ENCODE results near the gene DOCK9.

Gene DOCK9

DNA sequence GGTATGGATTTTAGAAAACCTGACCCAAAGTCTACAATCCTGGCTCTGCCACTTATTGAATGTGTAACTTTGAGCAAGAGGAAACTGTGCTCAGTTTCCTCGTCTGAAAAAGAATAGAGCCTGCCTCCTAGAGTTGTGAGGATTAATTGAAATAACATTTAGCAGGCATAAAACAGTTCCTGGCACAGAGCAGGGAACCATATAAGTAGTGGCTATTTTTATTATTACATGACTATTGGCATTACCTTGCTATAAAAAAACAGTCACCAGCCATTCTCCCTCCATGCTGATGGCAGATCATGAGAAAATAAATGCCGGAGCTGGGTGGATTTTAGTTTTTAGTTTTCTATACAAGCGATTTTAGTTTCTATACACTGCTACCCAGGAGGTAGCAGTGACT is 5.8 kb downstream of the DOCK9 start:
- DNase-seq: no peak

DNA sequence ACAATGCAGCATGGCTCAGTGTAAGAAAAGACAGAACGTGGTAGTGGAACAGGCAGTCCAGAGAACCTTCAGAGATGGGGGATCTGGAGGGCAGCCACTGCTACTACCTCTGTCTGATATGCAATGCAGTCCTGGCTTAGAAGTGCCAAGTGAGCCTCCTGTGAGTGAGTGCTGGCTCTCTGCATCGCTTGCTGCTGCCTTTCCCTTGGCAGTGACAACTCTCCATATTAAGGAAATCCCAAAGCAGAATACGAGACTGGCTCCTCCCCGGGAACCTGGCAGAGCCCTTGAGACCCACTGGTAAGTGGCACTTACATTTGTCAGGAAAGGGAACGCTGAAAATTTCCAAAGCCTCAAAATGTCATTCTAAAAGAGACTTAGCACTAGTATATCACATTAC is 7.5 kb downstream of the DOCK9 start:
- DNase-seq: no peak

DNA sequence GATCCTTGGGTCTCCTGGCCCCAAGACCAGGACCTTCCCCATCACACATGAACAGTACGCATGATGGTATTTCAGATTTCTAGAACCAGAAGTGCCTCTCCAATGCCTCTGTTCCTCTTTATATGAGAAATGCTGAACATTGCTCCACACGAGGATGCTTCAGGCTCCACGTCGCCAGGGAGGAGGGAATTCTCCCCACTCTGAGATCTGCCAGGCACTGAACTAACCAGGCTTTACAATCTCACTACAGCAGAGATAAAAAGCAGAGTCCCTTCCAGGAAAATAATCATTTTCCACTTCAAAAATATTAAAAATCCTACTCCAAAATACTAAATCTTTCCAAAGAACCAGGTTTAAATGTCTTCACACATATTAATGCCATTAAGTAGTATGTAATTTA is 10.4 kb downstream of the DOCK9 start:
- no peak for DNase-seq

DNA sequence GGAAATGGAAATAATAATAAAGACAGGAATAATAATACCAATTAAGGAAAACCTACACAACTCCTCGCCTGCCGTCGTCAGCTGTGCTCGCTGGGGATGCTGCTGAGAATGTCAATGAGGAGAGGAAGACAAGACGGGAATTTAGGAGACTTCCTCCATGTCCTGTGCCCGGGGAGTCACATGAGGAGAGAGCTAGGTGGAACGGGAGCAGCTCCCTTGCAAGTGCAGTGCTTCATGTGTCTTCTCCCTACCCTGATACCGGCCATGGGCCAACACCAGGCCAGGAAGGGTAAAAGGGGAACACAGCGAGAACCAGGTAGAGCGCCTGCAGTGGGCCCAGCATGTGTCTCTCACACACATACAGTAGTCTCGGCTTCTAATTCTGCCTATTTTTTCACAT is 11.8 kb downstream of the DOCK9 start:
- DNase-seq: no peak

DNA sequence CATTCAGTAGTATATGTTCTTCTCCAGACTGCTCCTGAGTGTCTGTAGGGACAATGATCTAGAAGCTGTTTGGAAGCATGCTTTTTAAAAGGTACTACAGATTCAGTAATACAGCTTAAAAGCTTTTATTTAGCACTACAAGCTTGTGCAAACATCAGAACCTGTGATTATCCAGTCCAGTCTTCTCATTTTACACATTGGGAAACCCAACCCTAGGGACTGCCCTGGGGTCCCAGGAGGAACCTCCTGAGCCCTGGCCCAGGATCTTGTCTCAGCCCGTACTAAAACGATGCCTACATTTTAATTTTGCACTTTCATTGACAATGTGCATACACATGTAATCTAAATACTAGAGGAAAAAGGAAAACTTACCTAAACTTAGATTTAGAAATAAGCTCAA is 12.5 kb downstream of the DOCK9 start:
- no peak for DNase-seq

DNA sequence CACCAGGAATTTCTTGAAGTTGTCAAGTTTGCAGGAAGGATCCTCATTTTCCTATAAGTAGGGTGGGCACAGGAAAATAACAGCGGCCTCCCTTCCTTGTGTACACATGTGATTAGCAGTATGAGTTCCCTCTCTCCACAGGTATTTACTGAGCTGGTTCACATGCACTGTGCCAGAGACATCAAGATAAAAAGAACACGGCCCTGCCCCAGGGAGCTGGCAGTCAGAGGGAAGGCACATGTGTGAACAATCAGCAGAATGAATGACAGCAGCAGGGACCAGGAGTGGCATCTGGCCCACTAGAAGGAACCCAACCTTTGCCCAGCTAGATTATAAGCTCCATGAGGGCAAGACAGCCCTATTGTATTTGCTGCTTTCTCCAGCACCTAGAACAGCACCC is 13.9 kb downstream of the DOCK9 start:
- DNase-seq: no peak

DNA sequence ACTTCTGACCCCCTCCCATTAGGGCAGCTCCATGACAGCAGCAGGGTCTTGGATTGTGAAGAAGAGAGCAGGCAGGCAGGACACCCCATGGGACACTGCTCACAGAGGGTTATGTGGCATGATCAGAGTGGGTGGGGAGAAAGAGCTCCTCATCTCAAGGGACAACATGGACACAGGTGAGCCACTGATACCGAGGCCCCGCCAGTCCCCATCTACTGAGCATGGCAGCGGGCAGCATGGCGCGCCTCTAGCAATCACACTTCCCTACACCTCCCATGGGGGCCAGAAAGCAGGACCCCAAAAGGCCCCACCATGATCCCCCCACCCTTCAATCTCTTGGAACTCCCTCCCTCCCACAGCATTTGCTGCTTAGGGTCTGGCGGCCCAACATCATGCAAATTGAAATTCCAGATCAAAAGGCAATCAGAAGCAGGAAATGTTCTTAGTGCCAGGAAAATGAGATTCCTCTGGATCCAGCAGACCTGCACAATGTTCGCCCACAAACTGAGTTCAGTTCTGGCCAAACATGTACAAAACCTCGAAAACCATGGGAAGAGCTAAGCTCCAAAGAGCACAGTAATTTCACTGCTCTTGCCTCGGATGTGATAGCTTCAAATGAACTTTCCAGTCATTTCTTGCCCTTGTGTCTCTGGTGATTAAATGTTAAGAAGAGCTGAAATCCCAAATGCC is 14.8 kb downstream of the DOCK9 start:
- DNase-seq: no peak

DNA sequence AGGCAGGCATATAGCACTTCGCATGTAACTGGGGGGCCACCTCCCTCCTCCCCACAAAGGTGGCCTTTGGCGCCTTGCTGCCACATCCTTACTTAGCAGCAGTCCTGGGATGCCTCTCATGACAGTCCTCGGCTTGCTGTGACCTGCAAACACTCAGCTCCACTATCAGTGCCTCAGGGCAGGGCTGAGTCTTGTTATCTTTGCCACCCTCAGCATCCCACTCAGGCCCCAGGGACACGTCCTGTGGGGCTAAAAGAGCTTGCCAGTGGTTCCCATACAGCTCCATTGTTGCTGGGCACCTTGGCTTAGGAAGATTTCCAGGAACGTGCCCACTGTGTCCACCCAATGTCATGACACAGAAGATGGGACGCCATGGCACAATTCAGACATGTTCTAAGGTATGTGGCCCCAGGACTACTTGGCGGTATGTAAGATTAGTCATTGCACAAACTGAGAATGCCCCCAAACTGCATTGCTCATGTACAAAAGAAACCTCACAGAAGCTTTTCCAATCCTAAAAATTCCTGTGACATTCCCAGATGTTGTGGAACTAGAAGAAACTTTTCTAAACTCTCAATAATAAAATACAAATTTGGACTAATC is 16.3 kb downstream of the DOCK9 start:
- no peak for DNase-seq

DNA sequence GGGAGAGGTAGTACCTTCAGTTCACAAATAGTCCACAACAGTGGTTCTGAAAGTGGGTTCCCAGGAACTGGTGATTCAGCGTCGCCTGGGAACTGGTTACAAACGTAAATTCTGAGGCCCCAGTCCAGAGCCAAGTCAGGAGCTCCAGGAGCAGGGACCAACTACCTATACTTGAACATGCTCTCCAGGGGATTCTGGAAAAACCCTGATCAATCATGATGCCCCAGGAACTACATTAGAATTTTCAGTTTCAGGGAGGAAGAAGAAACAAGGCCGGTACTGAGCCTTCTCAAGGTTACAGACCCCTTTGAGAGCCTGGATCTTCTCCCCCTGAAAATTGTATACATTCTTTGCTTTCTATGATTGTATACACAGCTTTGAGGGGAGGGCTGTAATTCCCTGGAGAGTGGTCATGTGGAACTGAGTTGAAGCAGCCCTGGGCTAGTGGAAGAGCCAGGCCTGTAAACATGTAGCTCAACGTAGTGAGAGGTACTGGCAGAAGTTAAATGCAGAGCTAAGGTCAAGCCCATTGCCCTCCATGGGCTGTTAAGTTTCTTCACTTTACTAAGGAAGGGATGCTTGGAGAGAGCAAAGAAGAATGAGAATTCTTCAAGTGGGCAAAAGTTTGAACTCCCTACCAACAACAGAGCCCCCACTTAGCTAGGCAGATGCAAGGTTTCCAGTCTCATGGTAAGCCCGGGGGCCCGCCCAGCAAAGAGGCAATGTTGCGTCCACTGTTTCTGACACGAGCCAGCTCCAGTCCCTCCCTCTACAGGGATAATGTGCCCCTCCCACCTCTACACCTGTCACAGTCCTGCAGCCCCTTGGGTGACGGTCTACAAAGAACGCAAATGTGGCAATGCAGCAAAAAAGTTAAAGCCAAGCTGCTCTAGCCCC is 17.0 kb downstream of the DOCK9 start:
- no peak for DNase-seq

DNA sequence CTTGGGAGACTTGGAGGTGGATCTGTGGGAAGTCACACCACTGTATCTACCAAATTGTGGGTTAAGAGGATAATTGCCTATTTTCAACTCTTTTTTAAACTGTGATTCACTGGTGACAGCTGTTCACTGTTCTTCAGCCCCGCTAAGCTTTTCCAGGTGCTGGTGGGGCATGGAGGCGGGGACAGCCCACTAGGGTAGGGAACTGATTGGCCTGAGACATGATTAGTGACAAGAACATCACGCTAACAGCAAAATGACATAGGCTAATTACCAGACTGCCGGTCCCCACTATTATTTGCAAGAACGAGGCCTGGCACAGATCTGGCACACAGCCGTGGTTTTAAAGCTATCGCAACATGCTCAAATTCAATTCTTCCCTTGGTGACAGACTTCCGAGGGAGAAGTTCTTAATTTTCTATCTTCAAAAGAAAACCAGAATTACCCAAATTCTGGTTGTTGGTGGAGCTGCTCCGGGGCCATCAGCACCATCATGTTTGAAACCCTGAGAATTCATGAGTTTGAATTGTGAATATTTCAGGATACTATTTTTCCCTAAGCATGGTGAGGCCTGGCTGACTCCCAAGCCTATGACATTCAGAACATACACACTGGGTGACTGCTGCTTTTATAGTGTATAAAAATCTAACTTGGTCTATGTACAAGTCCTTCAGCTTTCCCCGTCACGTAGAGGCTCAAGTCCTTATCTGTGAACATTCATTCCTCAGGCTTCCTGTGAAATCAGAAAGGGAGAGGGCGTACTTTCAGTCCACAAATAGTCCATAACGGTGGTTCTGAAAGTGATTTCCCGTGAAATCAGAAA is 17.9 kb downstream of the DOCK9 start:
- DNase-seq: no peak

DNA sequence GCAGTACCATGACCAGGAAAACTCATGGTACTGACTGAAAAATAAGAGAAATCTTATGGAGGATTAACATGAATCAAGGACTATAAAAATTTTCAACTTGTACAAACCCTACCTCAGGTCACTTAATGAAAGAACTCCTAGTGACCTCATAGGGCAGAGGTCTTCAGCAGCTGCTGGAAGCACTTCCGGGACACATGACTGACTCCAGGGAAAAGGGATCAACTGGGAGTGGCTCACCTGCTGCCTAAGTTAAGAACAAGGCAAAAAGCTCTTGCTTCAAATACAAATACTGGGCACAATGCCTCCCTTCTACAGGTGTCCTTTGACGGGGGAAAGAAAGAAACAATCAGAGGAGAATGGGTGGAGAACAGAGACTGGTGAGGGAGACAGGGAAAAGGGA is 18.6 kb downstream of the DOCK9 start:
- DNase-seq: no peak

DNA sequence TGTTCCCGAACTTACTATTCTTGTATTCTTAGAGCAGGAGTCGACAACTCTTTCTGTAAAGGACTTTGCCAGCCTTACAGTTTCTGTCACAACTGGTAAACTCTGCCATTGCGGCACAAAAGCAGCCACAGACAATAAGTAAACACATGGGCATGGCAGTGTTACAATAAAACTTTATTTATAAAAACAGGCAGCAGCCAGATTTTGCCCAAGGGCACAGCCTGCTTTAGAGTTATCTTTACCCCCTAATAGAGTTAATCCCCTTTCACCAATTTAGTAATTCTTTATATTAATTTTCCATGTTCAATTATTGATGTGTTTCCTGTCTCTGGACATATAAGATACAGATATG is 19.4 kb downstream of the DOCK9 start:
- DNase-seq: no peak

DNA sequence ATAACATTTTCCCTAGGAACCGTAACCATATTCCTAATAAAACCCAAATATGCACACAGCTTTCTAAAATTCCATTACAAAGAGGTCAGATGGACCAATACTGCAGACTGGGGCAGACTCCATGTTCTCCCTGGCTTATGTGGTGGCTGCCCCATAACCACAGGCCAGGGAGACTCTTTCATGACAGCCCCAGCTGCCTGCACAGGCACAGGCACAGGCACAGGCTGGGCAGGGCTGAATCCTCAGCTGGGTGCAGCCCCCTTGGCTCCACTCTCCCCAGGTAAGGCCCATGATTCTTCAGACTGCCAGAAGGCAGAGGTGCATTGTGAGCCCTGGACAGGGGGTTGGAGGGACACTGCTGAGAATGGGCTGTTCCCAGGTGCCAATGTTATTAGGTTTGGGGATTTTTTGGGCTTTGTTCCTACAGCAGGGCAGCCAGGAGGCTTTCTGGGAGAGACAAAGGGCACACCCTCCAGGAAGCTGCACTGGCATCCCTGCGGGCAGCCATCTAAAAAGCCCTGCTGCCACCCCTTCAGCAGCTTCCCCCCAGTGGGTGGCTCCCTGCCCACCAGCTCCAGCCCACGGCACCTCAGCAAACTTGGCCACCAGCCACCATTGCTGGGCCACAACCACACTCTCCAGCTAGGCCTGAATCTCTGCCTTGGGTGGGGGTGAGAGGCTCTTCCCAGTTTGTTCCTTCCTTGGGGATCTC is 20.0 kb downstream of the DOCK9 start:
- no peak for DNase-seq

DNA sequence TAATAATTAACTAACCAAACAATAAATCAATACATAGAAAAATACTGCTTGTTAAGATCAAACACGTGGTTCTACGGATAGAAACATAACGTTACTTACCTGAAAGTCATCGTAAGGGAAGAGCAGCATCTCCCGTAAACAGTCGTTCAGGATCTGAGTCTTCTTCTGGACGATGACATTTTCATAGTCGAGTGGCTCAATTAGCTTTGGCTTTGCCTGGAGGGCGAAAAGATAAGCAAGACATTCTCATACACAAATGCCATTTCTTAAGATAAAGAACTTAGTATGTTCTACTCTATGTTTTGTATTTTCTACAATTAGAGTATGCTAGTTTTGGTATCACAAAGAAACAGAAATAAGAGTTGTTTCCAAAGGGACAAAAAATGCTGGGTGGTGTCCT is 22.5 kb downstream of the DOCK9 start:
- DNase-seq: no peak

DNA sequence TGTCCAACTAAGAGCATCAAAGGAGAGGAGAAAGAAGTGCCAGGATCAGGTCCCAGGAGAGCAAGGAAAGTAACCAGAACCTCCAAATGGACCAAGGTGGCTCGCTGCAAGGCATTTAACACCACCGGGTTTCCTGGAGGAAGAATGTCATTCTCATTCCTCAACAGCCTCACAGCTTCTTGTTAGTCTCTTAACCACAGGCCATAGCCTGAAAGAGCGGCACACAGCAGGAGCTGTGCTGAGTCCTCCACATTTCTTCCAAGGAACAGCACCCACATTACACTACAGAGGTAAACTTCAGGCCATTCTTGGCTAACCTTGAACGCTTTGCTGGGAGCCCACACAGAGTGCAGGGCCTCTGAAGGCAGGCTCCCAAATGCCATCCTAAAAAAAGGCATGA is 23.6 kb downstream of the DOCK9 start:
- DNase-seq: no peak

DNA sequence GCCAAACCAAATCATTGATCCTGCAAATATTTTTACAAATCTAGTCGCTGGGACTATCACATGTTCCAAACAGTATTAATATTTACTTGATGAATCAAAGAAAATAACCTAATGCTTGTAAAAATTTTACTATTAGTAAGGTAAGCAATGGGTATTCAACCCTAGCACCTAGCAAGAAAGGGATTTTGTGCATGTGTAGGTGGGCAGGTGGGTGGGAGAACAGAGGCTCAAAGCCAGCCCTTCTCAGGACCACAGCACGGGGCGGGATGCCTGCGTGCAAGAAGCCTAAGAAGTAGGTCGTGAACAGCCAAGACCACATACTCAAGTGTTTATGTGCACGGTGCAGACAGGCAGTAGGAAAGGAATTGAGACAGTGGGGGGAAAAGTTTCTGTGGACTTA is 26.6 kb downstream of the DOCK9 start:
- no peak for DNase-seq

DNA sequence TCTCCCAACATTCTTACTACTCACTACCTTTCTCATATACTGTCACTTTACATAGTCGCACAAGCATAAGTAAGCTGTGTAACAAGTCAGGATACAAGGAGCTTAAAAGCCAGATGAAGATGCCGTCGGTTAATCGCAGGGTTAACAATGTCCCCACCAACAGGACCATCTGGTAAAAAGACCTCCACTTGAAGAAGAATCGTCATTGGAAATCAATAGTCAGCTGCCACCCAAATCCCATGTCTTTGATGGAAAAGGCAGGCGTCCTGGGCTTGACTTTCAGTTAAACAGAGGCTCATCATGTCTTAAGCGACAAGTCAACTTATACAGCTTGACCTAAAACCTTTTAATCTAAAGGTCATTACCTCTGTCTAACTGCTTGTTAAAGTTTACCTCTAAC is 27.2 kb downstream of the DOCK9 start:
- no peak for DNase-seq

DNA sequence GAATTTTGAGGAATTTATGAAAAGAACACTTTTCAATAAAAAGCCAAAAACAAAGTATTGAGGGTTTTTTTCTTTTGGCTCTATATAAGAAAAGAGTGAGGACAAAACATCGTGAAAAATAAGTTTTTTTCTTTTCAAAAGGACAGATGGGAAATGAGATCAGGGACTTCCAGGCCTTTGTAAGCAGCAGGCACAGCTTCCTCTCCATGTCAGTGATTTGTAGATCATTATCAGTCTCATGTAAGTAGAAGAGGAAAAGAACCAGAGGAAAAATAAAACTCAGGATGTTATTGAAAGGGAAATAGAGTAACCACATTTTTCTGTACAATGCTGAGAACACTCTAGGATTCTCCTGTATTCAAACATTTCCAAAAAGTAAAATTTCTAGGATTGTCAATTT is 29.9 kb downstream of the DOCK9 start:
- no peak for DNase-seq

DNA sequence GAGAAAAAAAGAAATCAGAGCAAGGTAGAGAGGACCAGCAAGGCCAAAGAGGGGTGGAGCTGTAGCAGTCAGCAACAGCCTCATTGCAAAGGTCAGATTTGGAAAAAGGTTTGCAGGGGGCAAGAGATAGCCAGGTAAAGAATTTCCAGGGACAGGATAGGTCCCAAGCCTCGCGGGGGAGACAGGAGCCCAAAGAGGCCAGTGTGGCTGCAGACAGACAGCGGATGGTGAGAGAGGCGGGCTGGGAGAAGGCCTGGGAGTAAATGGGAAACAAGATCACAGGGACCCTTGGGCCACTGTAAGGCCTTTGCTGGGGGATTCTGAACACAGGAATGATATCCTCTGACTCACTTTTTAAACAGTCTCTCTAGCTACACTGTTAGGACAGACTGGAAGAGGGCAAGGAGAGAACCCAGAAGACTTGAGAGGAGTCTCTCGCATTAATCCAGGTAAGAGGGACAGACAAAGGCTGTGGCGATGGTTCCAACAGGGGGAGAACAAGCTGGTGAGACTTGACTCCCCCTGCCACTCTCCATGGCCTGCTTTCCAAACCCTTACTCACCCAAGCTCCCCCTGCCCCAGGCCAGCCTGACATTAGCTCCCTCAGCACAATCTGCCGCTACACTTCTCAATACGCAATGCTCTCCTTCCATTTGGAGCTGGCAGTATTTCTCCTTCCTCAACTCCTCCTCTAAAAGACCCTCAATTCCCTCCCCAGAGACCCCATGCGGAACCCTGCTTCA is 31.8 kb downstream of the DOCK9 start:
- no peak for DNase-seq

DNA sequence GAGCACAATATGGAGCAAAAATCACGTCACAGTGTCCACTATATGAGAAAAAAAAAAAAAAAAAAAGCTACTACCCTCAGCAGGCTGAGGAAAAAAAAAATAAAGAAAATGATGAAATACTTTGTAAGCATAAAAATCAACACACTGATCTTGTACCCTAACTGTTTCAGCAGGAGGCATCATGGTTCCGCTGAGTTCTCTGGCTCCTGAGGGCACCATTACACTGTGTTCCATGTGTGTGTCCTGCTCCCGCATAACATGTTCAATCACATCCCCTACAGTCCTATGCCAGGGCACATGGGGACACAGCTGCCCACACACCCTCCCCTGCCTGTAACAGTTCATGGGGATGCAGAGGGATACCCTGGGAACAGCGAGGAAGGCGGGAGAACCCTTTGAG is 33.5 kb downstream of the DOCK9 start:
- DNase-seq: no peak

DNA sequence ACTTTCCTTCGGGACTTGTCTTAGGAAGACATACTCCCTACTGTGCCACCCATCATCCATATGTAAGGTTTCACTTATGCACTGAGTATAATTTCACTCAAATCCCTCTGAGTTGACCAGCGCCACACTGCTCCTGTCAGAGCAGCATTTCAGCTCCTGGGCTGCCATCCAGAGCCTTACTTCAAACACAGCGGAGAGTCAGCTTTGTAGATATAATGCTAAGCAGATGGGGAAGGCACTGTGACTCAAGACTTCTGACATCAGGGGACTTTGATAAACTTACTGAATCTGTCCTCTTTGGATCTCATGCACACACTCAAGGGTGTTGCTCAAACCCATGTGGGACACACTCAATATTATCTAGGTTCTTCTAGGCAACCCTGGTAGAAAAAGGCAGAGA is 34.9 kb downstream of the DOCK9 start:
- no peak for DNase-seq

DNA sequence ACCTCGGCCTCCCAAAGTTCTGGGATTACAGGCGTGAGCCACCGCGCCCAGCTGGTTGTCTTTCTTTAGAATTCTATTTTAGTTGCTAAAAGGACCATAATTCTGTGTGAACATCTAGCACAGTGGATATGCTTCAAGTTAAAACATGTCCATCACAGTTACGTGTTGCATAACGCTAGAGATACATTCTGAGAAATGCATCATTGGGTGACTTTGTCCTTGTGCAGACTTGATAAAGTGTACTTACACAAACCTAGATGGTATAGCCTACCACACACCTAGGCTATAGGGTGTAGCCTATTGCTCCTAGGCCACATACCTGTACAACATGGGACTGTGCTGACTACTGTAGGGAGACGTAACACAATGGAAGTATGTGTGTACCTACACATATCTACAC is 35.4 kb downstream of the DOCK9 start:
- no peak for DNase-seq

All from activated CD4-positive, CD25-positive, alpha-beta regulatory T cell (primary cell).